GM18861 (cell line): ENCODE results near the gene USH2A.

Experiments
- ATAC-seq: cut with Tn5 transposase; IDR thresholded peaks from one replicate; pipeline ENCODE4 v1.9.1; 2021; ENCODE audit not compliant: unreplicated experiment

The USH2A gene

GRCh38 chr1:215606036-215606435, 817.2 kb downstream of the USH2A start:
- no peak for ATAC-seq

GRCh38 chr1:215605011-215605621, 818.1 kb downstream of the USH2A start:
- no peak for ATAC-seq

DNA sequence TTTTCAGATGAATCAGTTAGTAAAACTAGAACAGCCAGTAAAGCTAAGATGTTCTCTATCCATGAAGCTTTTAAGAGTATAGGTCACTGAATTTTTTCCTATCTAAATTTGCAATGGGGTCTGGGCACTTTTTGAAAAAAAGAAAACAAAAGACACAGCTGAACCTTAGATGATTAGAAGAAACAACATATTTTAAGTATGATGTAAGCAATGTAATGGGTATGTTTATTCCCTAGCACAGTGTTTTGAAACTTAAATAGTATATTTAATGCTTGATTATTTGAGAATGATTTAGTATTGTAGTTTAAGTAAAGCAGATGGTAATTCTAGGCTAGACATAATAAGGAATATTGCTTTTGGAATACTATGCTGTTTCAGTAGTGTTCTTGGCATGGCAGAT, 819.9 kb downstream of the USH2A start:
- ATAC-seq = no peak

DNA sequence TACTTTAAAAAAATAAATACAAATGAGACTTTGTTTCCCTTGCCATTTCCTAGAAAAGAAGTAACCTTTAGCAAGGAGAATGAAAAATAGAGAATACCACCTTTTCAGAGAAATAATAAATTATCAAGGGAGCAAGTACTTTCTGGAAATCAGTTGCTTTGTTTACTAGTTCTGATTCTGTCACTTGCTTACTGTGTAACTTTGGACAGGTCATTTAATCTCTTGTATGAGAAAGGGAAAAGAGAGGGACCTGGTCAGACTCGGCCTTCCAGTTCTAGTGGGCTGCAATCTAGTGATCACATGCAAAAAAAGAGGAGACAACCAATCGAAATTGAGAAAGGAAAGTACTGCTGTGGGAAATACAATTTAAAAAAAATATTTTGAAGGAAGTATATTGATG, 822.0 kb downstream of the USH2A start:
- ATAC-seq = no peak

DNA sequence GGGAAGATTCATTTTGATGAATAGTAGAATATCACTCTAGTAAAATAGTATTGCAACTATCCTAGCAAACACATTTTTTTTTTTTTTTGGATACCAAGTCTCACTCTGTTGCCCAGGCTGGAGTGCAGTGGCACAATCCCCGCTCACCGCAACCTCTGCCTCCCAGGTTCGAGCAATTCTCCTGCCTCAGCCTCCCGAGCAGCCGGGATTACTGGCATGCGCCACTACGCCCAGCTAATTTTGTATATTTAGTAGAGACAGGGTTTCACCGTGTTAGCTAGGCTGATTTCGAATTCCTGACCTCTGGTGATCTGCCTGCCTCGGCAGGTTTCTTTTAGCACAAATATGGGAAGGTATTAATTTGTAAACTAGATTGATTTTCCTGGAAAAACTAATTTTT, 822.4 kb downstream of the USH2A start:
- ATAC-seq = no peak

DNA sequence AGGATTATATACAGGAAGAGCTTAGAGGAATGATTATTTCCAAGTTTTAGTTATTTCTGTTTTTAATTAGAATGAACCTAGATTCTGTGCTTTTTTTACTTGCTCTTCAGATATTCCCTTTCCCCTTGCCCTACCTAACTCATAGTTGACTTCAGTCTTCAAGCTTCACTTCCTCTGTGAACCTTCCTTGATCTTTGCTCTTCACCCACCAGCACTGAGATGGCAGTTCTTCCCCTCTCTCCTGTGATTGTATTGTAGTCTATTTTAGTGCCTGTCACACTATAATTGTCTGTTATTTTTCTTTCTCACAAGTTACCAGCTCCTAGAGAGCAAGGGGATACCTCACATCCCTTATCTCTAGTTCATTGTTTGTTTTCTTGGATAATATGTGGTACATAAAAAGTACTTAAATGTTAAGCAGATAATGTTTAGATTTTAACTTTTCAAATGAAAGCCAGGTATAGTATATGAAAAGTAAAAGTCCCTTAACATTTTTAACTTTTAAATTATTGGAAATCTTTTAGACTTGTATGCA, 822.9 kb downstream of the USH2A start:
- ATAC-seq = no peak

DNA sequence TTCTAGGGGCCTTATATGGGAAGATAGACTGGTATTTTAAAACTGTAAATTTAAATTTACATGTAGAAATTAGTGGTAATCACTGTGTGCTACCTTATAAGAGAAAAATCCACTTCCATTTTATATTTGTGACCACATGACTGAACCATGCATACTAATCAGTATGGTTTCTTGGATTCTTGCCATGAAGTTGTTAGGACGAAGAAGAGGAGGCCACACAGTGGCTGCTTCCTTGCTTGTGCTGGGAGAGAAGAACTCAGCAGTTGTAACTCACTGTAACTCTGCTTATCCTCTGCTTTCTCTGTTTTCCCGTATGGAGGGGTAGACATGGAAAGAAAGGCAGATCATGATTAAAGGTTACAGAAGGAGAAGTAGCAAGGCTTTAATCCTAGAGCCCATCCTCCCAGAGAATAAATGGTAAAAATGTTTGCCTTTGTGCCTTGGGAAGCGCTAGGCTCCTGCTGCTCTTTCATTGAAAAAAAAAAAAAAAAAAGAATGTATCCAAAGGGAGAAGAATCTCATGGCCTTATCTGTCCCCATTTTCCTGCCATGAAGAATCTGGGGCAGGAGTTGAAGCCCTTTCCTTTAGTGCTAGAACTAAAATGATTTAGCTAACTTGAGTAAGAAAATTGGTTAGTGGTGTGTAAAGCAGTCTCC, 823.7 kb downstream of the USH2A start:
- no peak for ATAC-seq

GRCh38 chr1:215597961-215598360, 825.3 kb downstream of the USH2A start:
- no peak for ATAC-seq

DNA sequence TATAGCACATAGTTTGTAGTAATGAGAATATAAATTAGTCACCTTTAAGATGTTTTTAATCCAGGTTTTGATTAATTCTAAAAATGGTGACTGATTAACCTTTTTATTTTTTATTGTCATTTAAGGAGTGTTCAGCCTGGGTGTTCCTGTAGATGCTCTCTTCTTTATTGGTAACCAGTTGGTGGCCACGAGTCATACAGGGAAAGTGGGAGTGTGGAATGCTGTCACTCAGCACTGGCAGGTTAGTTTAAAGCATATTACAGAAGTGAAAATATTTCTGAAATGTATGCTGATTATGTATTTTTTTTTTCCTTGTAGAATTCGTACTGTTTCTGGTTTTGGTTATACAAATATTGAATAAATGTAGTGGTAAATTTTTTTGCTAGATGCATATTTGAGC, 828.0 kb downstream of the USH2A start:
- no peak for ATAC-seq

- no peak for ATAC-seq
These were observed 828.6 kb downstream of the USH2A start for GRCh38 chr1:215594640-215595039.

GRCh38 chr1:215590779-215591491, 832.3 kb downstream of the USH2A start:
- ATAC-seq = no peak

GRCh38 chr1:215589650-215590435, 833.4 kb downstream of the USH2A start:
- no peak for ATAC-seq

GRCh38 chr1:215584389-215584788, 838.9 kb downstream of the USH2A start:
- no peak for ATAC-seq

- ATAC-seq = peak; percentile 61
These were observed 840.0 kb downstream of the USH2A start for GRCh38 chr1:215583185-215583749.

DNA sequence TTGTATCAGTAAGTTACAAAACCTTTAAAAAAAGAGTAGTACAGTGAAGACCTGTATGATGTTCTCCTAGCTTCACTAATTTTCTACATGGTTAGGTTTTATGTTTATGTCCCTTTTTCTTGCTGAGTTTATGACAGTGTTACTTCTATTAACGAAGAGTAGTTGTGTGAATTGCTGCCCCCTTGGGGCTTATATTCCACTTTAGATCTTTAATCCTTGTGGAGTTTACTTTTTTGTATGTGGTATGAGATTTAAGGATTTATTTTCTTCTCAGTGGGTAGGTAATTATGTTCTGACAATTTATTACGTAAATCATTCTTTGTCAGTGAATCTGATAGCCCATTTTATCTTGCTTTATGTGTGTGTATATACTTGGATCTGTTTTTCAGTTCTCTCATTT, 841.4 kb downstream of the USH2A start:
- ATAC-seq = no peak
